ENCODE data around the gene NDUFAF2. TPM values are rescaled to one million over a fixed set of nuclear protein-coding genes. Genes with fewer than 3 reads are reported as not detected.

NDUFAF2 gene
- total and polyA plus RNA-seq, 10 of the 15 experiments (the other 5 are each of a cell fraction or from before 2014, with no cell fraction given) = 22.4 to 121 (median 65.3) TPM

DNA sequence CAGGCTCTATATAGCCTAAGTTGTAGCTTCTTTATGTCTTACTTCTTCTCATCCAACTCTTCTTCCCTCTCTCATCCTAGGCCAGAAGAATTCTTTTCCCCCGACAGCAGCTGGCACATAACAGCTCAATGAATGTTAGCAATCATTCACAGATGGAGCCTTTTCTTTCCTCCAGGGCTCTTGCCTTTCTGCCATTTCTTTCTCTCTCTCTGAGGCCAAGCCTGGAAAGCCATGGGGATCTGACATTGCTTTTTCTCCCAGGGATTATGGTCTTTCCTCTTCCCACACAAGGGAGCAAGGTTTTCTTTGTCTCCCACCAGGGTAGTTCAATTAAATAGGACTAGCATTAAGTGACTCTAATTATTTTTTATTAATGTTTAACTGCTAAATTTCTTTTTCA, 196.8 kb downstream of the NDUFAF2 start:
- H3K9ac ChIP-seq (ENCODE audit: control insufficient read depth, insufficient read depth, low read length) = no peak overlapping the region
- BruUV-seq (replicated peaks) = no TSS peak
- intact Hi-C loops (cut with micrococcal nuclease; ENCODE audit: unreplicated experiment) = no loop called here
- SMC1A ChIA-PET (ENCODE audit: uncharacterized antibody, unreplicated experiment) = interaction anchor here (1.2 to 1.3 kb wide), 2 partner anchors 9 to 26 kb away, joined by 4 to 6 read pairs; no protein-coding TSS in a partner anchor
- no peaks in the 10 kb centered on the region for H3K4me1 ChIP-seq (ENCODE audit: control insufficient read depth, insufficient read depth, low read length)
- ATAC-seq (no peak), FAIRE-seq (no peak), DNase-seq (ENCODE audit: low read depth, low spot score) (no peak)
- in situ Hi-C loops (cut with MboI) = no loop called here
- no peak overlapping the region for H3K27ac ChIP-seq (ENCODE audit: control insufficient read depth, insufficient read depth)
- H2AFZ ChIP-seq (ENCODE audit: control insufficient read depth, low read depth, low read length) = no peak overlapping the region
- TF ChIP-seq MYC (IDR thresholded peaks at IDR 0.05; ENCODE audit: insufficient read depth, insufficient read length, insufficient replicate concordance, low read length, severe bottlenecking) (no peak), YY1 (IDR thresholded peaks at IDR 0.05; ENCODE audit: low read depth, low read length) (no peak), HDAC6 (IDR thresholded peaks at IDR 0.05; ENCODE audit: unreplicated experiment) (no peak), POLR2AphosphoS2 (IDR thresholded peaks at IDR 0.05; ENCODE audit: low read depth, low read length) (no peak), ZSCAN29 (IDR thresholded peaks at IDR 0.05) (no peak), NFIC (IDR thresholded peaks at IDR 0.05; ENCODE audit: low read depth, low read length) (no peak), RELA (IDR thresholded peaks at IDR 0.05; ENCODE audit: borderline replicate concordance, partially characterized antibody) (no peak)
- TF ChIP-seq, protein P1, sequence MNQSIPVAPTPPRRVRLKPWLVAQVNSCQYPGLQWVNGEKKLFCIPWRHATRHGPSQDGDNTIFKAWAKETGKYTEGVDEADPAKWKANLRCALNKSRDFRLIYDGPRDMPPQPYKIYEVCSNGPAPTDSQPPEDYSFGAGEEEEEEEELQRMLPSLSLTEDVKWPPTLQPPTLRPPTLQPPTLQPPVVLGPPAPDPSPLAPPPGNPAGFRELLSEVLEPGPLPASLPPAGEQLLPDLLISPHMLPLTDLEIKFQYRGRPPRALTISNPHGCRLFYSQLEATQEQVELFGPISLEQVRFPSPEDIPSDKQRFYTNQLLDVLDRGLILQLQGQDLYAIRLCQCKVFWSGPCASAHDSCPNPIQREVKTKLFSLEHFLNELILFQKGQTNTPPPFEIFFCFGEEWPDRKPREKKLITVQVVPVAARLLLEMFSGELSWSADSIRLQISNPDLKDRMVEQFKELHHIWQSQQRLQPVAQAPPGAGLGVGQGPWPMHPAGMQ (IDR thresholded peaks at IDR 0.05; ENCODE audit: borderline replicate concordance) = no peak
- TF ChIP-seq, protein P2, sequence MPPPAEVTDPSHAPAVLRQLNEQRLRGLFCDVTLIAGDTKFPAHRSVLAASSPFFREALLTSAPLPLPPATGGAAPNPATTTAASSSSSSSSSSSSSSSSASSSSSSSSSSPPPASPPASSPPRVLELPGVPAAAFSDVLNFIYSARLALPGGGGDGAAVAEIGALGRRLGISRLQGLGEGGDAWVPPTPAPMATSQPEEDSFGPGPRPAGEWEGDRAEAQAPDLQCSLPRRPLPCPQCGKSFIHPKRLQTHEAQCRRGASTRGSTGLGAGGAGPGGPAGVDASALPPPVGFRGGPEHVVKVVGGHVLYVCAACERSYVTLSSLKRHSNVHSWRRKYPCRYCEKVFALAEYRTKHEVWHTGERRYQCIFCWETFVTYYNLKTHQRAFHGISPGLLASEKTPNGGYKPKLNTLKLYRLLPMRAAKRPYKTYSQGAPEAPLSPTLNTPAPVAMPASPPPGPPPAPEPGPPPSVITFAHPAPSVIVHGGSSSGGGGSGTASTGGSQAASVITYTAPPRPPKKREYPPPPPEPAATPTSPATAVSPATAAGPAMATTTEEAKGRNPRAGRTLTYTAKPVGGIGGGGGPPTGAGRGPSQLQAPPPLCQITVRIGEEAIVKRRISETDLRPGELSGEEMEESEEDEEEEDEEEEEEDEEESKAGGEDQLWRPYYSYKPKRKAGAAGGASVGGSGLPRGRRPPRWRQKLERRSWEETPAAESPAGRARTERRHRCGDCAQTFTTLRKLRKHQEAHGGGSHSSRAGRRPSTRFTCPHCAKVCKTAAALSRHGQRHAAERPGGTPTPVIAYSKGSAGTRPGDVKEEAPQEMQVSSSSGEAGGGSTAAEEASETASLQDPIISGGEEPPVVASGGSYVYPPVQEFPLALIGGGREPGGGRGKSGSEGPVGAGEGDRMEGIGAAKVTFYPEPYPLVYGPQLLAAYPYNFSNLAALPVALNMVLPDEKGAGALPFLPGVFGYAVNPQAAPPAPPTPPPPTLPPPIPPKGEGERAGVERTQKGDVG (CRISPR knock-in tag; IDR thresholded peaks at IDR 0.05) = no peak
- TF ChIP-seq, protein P3, sequence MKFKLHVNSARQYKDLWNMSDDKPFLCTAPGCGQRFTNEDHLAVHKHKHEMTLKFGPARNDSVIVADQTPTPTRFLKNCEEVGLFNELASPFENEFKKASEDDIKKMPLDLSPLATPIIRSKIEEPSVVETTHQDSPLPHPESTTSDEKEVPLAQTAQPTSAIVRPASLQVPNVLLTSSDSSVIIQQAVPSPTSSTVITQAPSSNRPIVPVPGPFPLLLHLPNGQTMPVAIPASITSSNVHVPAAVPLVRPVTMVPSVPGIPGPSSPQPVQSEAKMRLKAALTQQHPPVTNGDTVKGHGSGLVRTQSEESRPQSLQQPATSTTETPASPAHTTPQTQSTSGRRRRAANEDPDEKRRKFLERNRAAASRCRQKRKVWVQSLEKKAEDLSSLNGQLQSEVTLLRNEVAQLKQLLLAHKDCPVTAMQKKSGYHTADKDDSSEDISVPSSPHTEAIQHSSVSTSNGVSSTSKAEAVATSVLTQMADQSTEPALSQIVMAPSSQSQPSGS (IDR thresholded peaks at IDR 0.05; ENCODE audit: low read length) = no peak
- H3K27me3 ChIP-seq (replicated peaks in 1 of 2; ENCODE audit: control insufficient read depth in 2 of 2, insufficient read depth in 2 of 2, low read length in 1 of 2) = no peaks in the 10 kb centered on the region
- H4K20me1 ChIP-seq (ENCODE audit: control insufficient read depth, insufficient read depth) = no peaks in the 10 kb centered on the region
- H3K36me3 ChIP-seq (ENCODE audit: control insufficient read depth in 2 of 2, insufficient read depth in 2 of 2, low read length in 1 of 2) = no peaks in the 10 kb centered on the region; a peak in 1 of 4 replicates
- RAD21 ChIA-PET (ENCODE audit: unreplicated experiment) = no interaction called here
- no peaks in the 10 kb centered on the region for H3K9me3 ChIP-seq (replicated peaks; ENCODE audit: control insufficient read depth, insufficient read depth, low read length)
- POLR2A ChIA-PET = no interaction called here
- CTCF ChIA-PET = interaction anchor here (0.8 kb wide), 1 partner anchor 20 kb away, joined by 3 read pairs; no protein-coding TSS in a partner anchor
- H3K4me3 ChIP-seq = no peak overlapping the region
- no peaks in the 10 kb centered on the region for H3K79me2 ChIP-seq (ENCODE audit: control insufficient read depth, insufficient read depth, low read length)
- 100% methylated on average over 1 of the region's 1 CpG for WGBS (ENCODE audit: insufficient coverage, insufficient replicate concordance, low lambda C conversion rate, missing lambda C conversion rate)
- H3K4me2 ChIP-seq (ENCODE audit: control insufficient read depth, insufficient read depth) = no peak overlapping the region
